Transverse colon (tissue), 4 donors: ENCODE data around the gene TFAP2A.

Experiments used
- CTCF ChIP-seq, 5 experiments: fragments of 200-600 bp in 3 of 5; fragments of 450-650 bp in 2 of 5; sonication (generic) in 3 of 5; IDR thresholded peaks; 1 replicate in 2 of 5; 2 replicates in 3 of 5; pipeline ENCODE4 v1.5.1; 2016 to 2017; ENCODE audit warnings: antibody characterized with exemption in 5 of 5, inconsistent platforms in 3 of 5, mild to moderate bottlenecking in 2 of 5, moderate library complexity in 1 of 5
- EP300 ChIP-seq: sonication (generic); formaldehyde crosslinking; IDR thresholded peaks from one replicate; pipeline ENCODE4 v1.6.1; 2017; ENCODE audit warnings: antibody characterized with exemption, low read depth
- POLR2A ChIP-seq: fragments of 450-650 bp; IDR thresholded peaks from one replicate; pipeline ENCODE4 v1.6.1; 2016; ENCODE audit warnings: antibody characterized with exemption, mild to moderate bottlenecking, moderate library complexity
- POLR2AphosphoS5 ChIP-seq, 3 donors: sonication (generic); formaldehyde crosslinking; IDR thresholded peaks; one replicate each; pipeline ENCODE4 v1.6.1; 2016; ENCODE audit warnings: antibody characterized with exemption in 3 of 3

DNA sequence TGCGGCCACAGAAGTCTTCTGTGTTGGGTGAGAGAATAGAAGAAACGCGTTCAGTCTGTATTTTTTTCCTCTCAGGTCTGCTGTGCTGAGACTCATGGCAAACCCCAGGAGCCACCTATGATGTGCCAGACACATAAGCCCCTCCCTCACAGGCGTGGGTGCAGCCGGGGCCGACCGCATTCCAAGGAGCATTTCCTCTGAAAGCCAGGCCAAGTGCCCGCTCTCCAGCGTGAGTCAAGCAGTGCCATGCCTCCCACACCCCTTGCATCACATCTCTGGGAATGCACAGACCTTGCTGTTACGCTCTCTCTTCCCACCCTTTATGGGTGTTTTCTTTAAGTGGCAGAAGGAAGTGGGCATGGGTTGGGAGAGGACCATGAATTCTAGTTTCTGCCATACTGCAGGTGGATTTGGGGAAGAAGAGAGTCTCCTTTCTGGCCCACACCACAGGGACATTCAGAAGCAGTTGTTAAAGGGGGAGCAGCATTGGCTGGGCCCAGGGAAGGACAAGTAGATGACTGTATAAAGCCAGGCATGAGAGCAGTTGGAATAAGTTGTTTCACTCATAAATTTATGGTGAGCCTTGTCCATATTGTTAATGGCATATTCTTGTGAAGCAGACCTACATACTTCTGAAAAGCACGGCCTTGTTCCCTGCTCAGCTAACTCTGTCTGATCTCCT is 37.1 kb upstream of the TFAP2A start:
- TF ChIP-seq CTCF (IDR thresholded peaks at IDR 0.05): no peak
- no peak for TF ChIP-seq POLR2A
- TF ChIP-seq EP300: no peak
- no peak for TF ChIP-seq POLR2AphosphoS5 (IDR thresholded peaks at IDR 0.05)
